Activated CD8-positive, alpha-beta T cell treated with anti-CD3 and anti-CD28 coated beads for 36 hours (primary cell): ENCODE data around the gene ZFAND6. TPM values are rescaled to one million over a fixed set of nuclear protein-coding genes. Genes with fewer than 3 reads are reported as not detected.
A peak's percentile ranks its signal among the peaks of the same experiment; 100 is the strongest.

Experiments
- ATAC-seq: fragments of 200-7000 bp; cut with Tn5 transposase; one replicate; pipeline ENCODE4 v1.10.0; 2021; ENCODE audit warnings: mild to moderate bottlenecking, moderate library complexity
- CTCF ChIA-PET: fragments of 350-600 bp; sonication (Branson Sonifier 250); formaldehyde crosslinking; loops from one replicate; lab custom pipeline; 2021; ENCODE audit warnings: antibody characterized with exemption; lab: Charles Lee
- POLR2A ChIA-PET: fragments of 350-600 bp; sonication (Branson Sonifier 250); formaldehyde crosslinking; loops from one replicate; lab custom pipeline; 2021; ENCODE audit warnings: antibody characterized with exemption; lab: Charles Lee
- DNase-seq: peaks from one replicate; pipeline ENCODE4 v3.0.0-alpha.2; 2020
- H3K27ac Mint-ChIP-seq: one replicate; pipeline ENCODE4 v1.8.0; 2021; ENCODE audit warnings: mild to moderate bottlenecking, mixed read lengths
- H3K27me3 Mint-ChIP-seq: one replicate; pipeline ENCODE4 v1.8.0; 2021; ENCODE audit warnings: mixed read lengths
- H3K36me3 Mint-ChIP-seq: one replicate; pipeline ENCODE4 v1.8.0; 2021; ENCODE audit warnings: low read depth, mixed read lengths
- H3K4me1 Mint-ChIP-seq: one replicate; pipeline ENCODE4 v1.8.0; 2021; ENCODE audit warnings: low read depth, mixed read lengths
- H3K4me3 Mint-ChIP-seq: one replicate; pipeline ENCODE4 v1.8.0; 2021; ENCODE audit warnings: mild to moderate bottlenecking, moderate library complexity, mixed read lengths
- H3K9me3 Mint-ChIP-seq: one replicate; pipeline ENCODE4 v1.8.0; 2021; ENCODE audit warnings: mixed read lengths
- CTCF ChIP-seq: fragments of 200-600 bp; IDR thresholded peaks from one replicate; pipeline ENCODE4 v1.8.0; 2022; ENCODE audit warnings: antibody characterized with exemption, mild to moderate bottlenecking
- intact Hi-C: fragments of 100-400 bp; cut with micrococcal nuclease; formaldehyde crosslinking; loops from one replicate; pipeline ENCODE4 v1.10.0; 2022
- total RNA-seq, 2 experiments: library from RNA; stranded (reverse); gene quantifications; one replicate each; pipeline ENCODE4 v1.2.3, GENCODE V29; 2021

ZFAND6 gene
- total RNA-seq, 2 experiments from 2014 or later: 29.6 to 30.7 TPM

GRCh38 chr15:80081390-80081789 lies 21.9 kb downstream of the ZFAND6 start:
- Mint-ChIP-seq H3K4me1 (peaks cover 38% of the 10 kb centered on the region), H3K27me3 (no peaks in the 10 kb centered on the region), H3K9me3 (no peaks in the 10 kb centered on the region), H3K4me3 (no peak overlapping the region), H3K36me3 (peaks cover 11% of the 10 kb centered on the region), H3K27ac (no peak overlapping the region)
- CTCF ChIA-PET: interaction anchor here (1.4 kb wide), 1 partner anchor 10 kb away, joined by 6 read pairs; no protein-coding TSS in a partner anchor
- POLR2A ChIA-PET: no interaction called here
- peak; percentile 5 for DNase-seq
- intact Hi-C loops: no loop called here
- peak; percentile 56 for ATAC-seq
- no peak for TF ChIP-seq CTCF

DNA sequence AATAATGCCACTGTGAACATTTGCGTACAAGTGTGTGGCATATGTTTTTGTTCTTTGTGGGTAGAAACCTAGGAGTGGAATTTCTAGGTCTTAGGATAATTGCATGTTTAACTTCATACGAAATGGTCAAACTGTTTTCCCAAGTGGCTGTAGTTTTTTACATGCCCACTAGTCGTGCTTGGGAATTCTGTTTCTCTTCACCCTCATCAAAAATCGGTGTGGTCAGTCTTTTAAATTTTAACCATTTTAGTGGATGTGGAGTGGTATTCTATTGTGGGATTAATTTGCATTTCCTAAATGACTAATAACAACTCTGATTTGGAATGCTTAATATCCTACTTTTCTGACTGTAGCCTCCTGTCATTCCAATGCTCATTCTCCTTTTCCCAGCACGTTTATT lies 27.6 kb downstream of the ZFAND6 start:
- no peak for TF ChIP-seq CTCF

GRCh38 chr15:80090041-80090440 lies 30.6 kb downstream of the ZFAND6 start:
- ChIA-PET POLR2A (no interaction called here), CTCF (interaction anchor here (0.9 to 1.9 kb wide), 5 partner anchors 9 to 83 kb away, joined by 3 to 5 read pairs (median 4); no protein-coding TSS in a partner anchor)
- H3K4me3 Mint-ChIP-seq: no peak overlapping the region
- ATAC-seq: no peak
- H3K4me1 Mint-ChIP-seq: peaks cover 51% of the 10 kb centered on the region
- no peak for DNase-seq
- no peaks in the 10 kb centered on the region for H3K27me3 Mint-ChIP-seq
- no peak overlapping the region for H3K27ac Mint-ChIP-seq
- H3K36me3 Mint-ChIP-seq: peaks cover 9% of the 10 kb centered on the region
- TF ChIP-seq CTCF: no peak
- no peaks in the 10 kb centered on the region for H3K9me3 Mint-ChIP-seq
- intact Hi-C loops: no loop called here

More for the DNA sequence above, 27.6 kb downstream of the ZFAND6 start:
- no peaks in the 10 kb centered on the region for H3K27me3 Mint-ChIP-seq
- ATAC-seq (no peak), DNase-seq (no peak)
- H3K4me3 Mint-ChIP-seq: no peak overlapping the region
- intact Hi-C loops: no loop called here
- H3K9me3 Mint-ChIP-seq: no peaks in the 10 kb centered on the region
- no peak overlapping the region for H3K27ac Mint-ChIP-seq
- peaks cover 51% of the 10 kb centered on the region for H3K4me1 Mint-ChIP-seq
- CTCF ChIA-PET: interaction anchor here (1.1 to 1.2 kb wide), 2 partner anchors 15 to 234 kb away, joined by 3 to 4 read pairs; no protein-coding TSS in a partner anchor
- POLR2A ChIA-PET: no interaction called here
- peaks cover 11% of the 10 kb centered on the region for H3K36me3 Mint-ChIP-seq

- no peak overlapping the region for H3K4me3 Mint-ChIP-seq
- peaks cover 56% of the 10 kb centered on the region for H3K4me1 Mint-ChIP-seq
- ATAC-seq: no peak
- H3K27me3 Mint-ChIP-seq: no peaks in the 10 kb centered on the region
- CTCF ChIA-PET: interaction anchor here (0.6 to 1.3 kb wide), 7 partner anchors 10 to 238 kb away, joined by 3 to 6 read pairs (median 3); no protein-coding TSS in a partner anchor
- no peaks in the 10 kb centered on the region for H3K9me3 Mint-ChIP-seq
- TF ChIP-seq CTCF: peak; percentile 67
- no peak overlapping the region for H3K27ac Mint-ChIP-seq
- intact Hi-C loops: no loop called here
- no peak for DNase-seq
- peaks cover 6% of the 10 kb centered on the region for H3K36me3 Mint-ChIP-seq
- POLR2A ChIA-PET: no interaction called here
Measured at GRCh38 chr15:80090879-80091503, 31.5 kb downstream of the ZFAND6 start.

GRCh38 chr15:80093854-80094418 lies 34.5 kb downstream of the ZFAND6 start:
- Mint-ChIP-seq H3K9me3 (no peaks in the 10 kb centered on the region), H3K27ac (peak overlapping the region; percentile 16), H3K36me3 (peaks cover 4% of the 10 kb centered on the region), H3K4me1 (peaks cover 42% of the 10 kb centered on the region), H3K27me3 (no peaks in the 10 kb centered on the region), H3K4me3 (no peak overlapping the region)
- POLR2A ChIA-PET: no interaction called here
- TF ChIP-seq CTCF: no peak
- DNase-seq (peak; percentile 53), ATAC-seq (peak; percentile 71)
- intact Hi-C loops: no loop called here
- CTCF ChIA-PET: interaction anchor here (1.3 kb wide), 1 partner anchor 241 kb away, joined by 3 read pairs; no protein-coding TSS in a partner anchor
